Activated CD4-positive, alpha-beta T cell treated with anti-CD3 and anti-CD28 coated beads, Interleukin-2, amount 10 ng/mL, durations not matched to agents 24 days and 14 days (primary cell): ENCODE data around the gene GTPBP2. TPM values are rescaled to one million over a fixed set of nuclear protein-coding genes. Genes with fewer than 3 reads are reported as not detected.
"Not testable (repeated sequence)": the region's sequence is repeated elsewhere in the genome, so short reads cannot be mapped to it uniquely, and the experiment has no call there.

Source experiments
- DNase-seq: peaks from one replicate; pipeline ENCODE4 v3.0.0; 2022
- H3K27ac Mint-ChIP-seq: one replicate; pipeline ENCODE4 v1.8.0; 2022; ENCODE audit warnings: mild to moderate bottlenecking, mixed read lengths
- H3K27me3 Mint-ChIP-seq: one replicate; pipeline ENCODE4 v1.8.0; 2022; ENCODE audit warnings: mixed read lengths
- H3K36me3 Mint-ChIP-seq: one replicate; pipeline ENCODE4 v1.8.0; 2022; ENCODE audit warnings: low read depth, mild to moderate bottlenecking, mixed read lengths
- H3K4me1 Mint-ChIP-seq: one replicate; pipeline ENCODE4 v1.8.0; 2021; ENCODE audit warnings: mixed read lengths
- H3K4me3 Mint-ChIP-seq: one replicate; pipeline ENCODE4 v1.8.0; 2022; ENCODE audit warnings: mild to moderate bottlenecking, moderate library complexity, mixed read lengths
- H3K9me3 Mint-ChIP-seq: one replicate; pipeline ENCODE4 v1.8.0; 2021; ENCODE audit warnings: mixed read lengths
- intact Hi-C: fragments of 100-400 bp; cut with micrococcal nuclease; formaldehyde crosslinking; loops from one replicate; pipeline ENCODE4 v1.15.1; 2023
- total RNA-seq: library from RNA; stranded (reverse); gene quantifications from 2 replicates; pipeline ENCODE4 v1.2.3, GENCODE V29; 2022

The GTPBP2 gene
- total RNA-seq, 1 donor from 2014 or later: 69.4 TPM

- Mint-ChIP-seq H3K36me3 (peaks cover 46% of the 10 kb centered on the region), H3K4me3 (peak overlapping the region; percentile 45), H3K27me3 (no peaks in the 10 kb centered on the region), H3K4me1 (peaks cover 35% of the 10 kb centered on the region), H3K27ac (no peak overlapping the region), H3K9me3 (no peaks in the 10 kb centered on the region)
- no peak for DNase-seq
- intact Hi-C loops: loop anchor here (10.0 kb wide), 1 partner anchor 435 kb away; no protein-coding TSS in a partner anchor
Measured at GRCh38 chr6:43639984-43640800, 11.1 kb upstream of the GTPBP2 start.

- peak overlapping the region; percentile 99 for H3K4me3 Mint-ChIP-seq
- intact Hi-C loops: loop anchor here (10.0 kb wide), 1 partner anchor 439 kb away; no protein-coding TSS in a partner anchor
- H3K27ac Mint-ChIP-seq: peak overlapping the region; percentile 96
- no peaks in the 10 kb centered on the region for H3K9me3 Mint-ChIP-seq
- DNase-seq: peak; percentile 75
- H3K27me3 Mint-ChIP-seq: no peaks in the 10 kb centered on the region
- peaks cover 39% of the 10 kb centered on the region for H3K36me3 Mint-ChIP-seq
- peaks cover 37% of the 10 kb centered on the region for H3K4me1 Mint-ChIP-seq
Measured at GRCh38 chr6:43636308-43636659, 7.2 kb upstream of the GTPBP2 start.

GRCh38 chr6:43635387-43636307, 6.6 kb upstream of the GTPBP2 start, which contains the start of gene MAD2L1BP:
MAD2L1BP (plus strand) TSS chr6:43635840; CDS start chr6:43635876, 36 bp downstream.
- Mint-ChIP-seq H3K4me1 (peaks cover 40% of the 10 kb centered on the region), H3K36me3 (peaks cover 34% of the 10 kb centered on the region), H3K27me3 (no peaks in the 10 kb centered on the region), H3K4me3 (peak within 1 kb of the TSS; percentile 99), H3K27ac (peak within 1 kb of the TSS; percentile 96), H3K9me3 (no peaks in the 10 kb centered on the region)
- intact Hi-C loops: loop anchor here (1.0 to 10.0 kb wide), 3 partner anchors 10 to 439 kb away; partner anchors contain the start of gene RSPH9
- DNase-seq: peak; percentile 97

- Mint-ChIP-seq H3K4me3 (peak overlapping the region; percentile 99), H3K36me3 (peaks cover 26% of the 10 kb centered on the region), H3K27me3 (no peaks in the 10 kb centered on the region), H3K9me3 (no peaks in the 10 kb centered on the region), H3K27ac (peak overlapping the region; percentile 96), H3K4me1 (peaks cover 42% of the 10 kb centered on the region)
- intact Hi-C loops: loop anchor here (1.0 to 10.0 kb wide), 3 partner anchors 10 to 440 kb away; partner anchors contain the start of gene RSPH9
- no peak for DNase-seq
Measured at GRCh38 chr6:43634702-43635303, 5.7 kb upstream of the GTPBP2 start.

- Mint-ChIP-seq H3K4me1 (peaks cover 40% of the 10 kb centered on the region), H3K36me3 (peaks cover 16% of the 10 kb centered on the region)
- H3K9me3 Mint-ChIP-seq, H3K27me3 Mint-ChIP-seq, H3K27ac Mint-ChIP-seq, H3K4me3 Mint-ChIP-seq, DNase-seq: not testable (repeated sequence)
- intact Hi-C loops: loop anchor here (10.0 kb wide), 1 partner anchor 442 kb away; no protein-coding TSS in a partner anchor
Measured at GRCh38 chr6:43633002-43633401, 3.9 kb upstream of the GTPBP2 start.

- Mint-ChIP-seq H3K27me3 (no peaks in the 10 kb centered on the region), H3K4me3 (peak overlapping the region; percentile 58), H3K36me3 (peaks cover 15% of the 10 kb centered on the region), H3K27ac (peak overlapping the region; percentile 79), H3K4me1 (peaks cover 48% of the 10 kb centered on the region), H3K9me3 (no peaks in the 10 kb centered on the region)
- DNase-seq: no peak
- intact Hi-C loops: loop anchor here (10.0 kb wide), 1 partner anchor 444 kb away; no protein-coding TSS in a partner anchor
Measured at GRCh38 chr6:43630980-43631619, 2.0 kb upstream of the GTPBP2 start.

GRCh38 chr6:43629505-43630300, 639 bp upstream of the GTPBP2 start:
- peak; percentile 98 for DNase-seq
- peaks cover 38% of the 10 kb centered on the region for H3K4me1 Mint-ChIP-seq
- H3K36me3 Mint-ChIP-seq: peaks cover 26% of the 10 kb centered on the region
- no peaks in the 10 kb centered on the region for H3K9me3 Mint-ChIP-seq
- peak overlapping the region; percentile 99 for H3K27ac Mint-ChIP-seq
- intact Hi-C loops: loop anchor here (1.0 to 10.0 kb wide), 7 partner anchors 53 to 497 kb away; partner anchors contain the start of genes MRPL14, MRPS18A, POLH and POLR1C
- H3K4me3 Mint-ChIP-seq: peak overlapping the region; percentile 99
- H3K27me3 Mint-ChIP-seq: no peaks in the 10 kb centered on the region

GRCh38 chr6:43628393-43629103, 516 bp downstream of the GTPBP2 start:
- peak; percentile 89 for DNase-seq
- intact Hi-C loops: loop anchor here (1.0 to 5.0 kb wide), 6 partner anchors 52 to 498 kb away; partner anchors contain the start of genes MRPL14, MRPS18A, POLH and POLR1C
- peak overlapping the region; percentile 99 for H3K4me3 Mint-ChIP-seq
- H3K9me3 Mint-ChIP-seq: no peaks in the 10 kb centered on the region
- H3K27me3 Mint-ChIP-seq: no peaks in the 10 kb centered on the region
- H3K27ac Mint-ChIP-seq: peak overlapping the region; percentile 99
- H3K36me3 Mint-ChIP-seq: peaks cover 34% of the 10 kb centered on the region
- H3K4me1 Mint-ChIP-seq: peaks cover 36% of the 10 kb centered on the region

GRCh38 chr6:43627008-43627825, 1.8 kb downstream of the GTPBP2 start:
- H3K36me3 Mint-ChIP-seq: peaks cover 47% of the 10 kb centered on the region
- H3K4me1 Mint-ChIP-seq: peaks cover 36% of the 10 kb centered on the region
- intact Hi-C loops: loop anchor here (5.0 kb wide), 1 partner anchor 455 kb away; the partner anchor contains the start of gene SRF
- H3K4me3 Mint-ChIP-seq: peak overlapping the region; percentile 99
- no peak for DNase-seq
- no peaks in the 10 kb centered on the region for H3K27me3 Mint-ChIP-seq
- peak overlapping the region; percentile 78 for H3K27ac Mint-ChIP-seq
- no peaks in the 10 kb centered on the region for H3K9me3 Mint-ChIP-seq

- peaks cover 38% of the 10 kb centered on the region for H3K4me1 Mint-ChIP-seq
- H3K9me3 Mint-ChIP-seq: no peaks in the 10 kb centered on the region
- H3K27me3 Mint-ChIP-seq: no peaks in the 10 kb centered on the region
- no peak for DNase-seq
- no peak overlapping the region for H3K4me3 Mint-ChIP-seq
- H3K36me3 Mint-ChIP-seq: peaks cover 59% of the 10 kb centered on the region
- intact Hi-C loops: loop anchor here (5.0 kb wide), 1 partner anchor 453 kb away; the partner anchor contains the start of gene SRF
- no peak overlapping the region for H3K27ac Mint-ChIP-seq
Measured at GRCh38 chr6:43625393-43625992, 3.6 kb downstream of the GTPBP2 start.
